Activated CD8-positive, alpha-beta T cell treated with anti-CD3 and anti-CD28 coated beads, Interleukin-2, amount 10 ng/mL, durations not matched to agents 7 days and 5 days (primary cell): ENCODE results near the gene LBX2. TPM values are rescaled to one million over a fixed set of nuclear protein-coding genes. Genes with fewer than 3 reads are reported as not detected.

Experiments
- ATAC-seq: fragments of 150-1000 bp; cut with Tn5 transposase; one replicate; pipeline ENCODE4 v1.10.0; 2021; ENCODE audit warnings: moderate library complexity
- CTCF ChIA-PET: fragments of 350-600 bp; sonication (Branson Sonifier 250); formaldehyde crosslinking; loops from one replicate; lab custom pipeline; 2021; ENCODE audit warnings: antibody characterized with exemption; lab: Charles Lee
- POLR2A ChIA-PET: fragments of 350-600 bp; sonication (Branson Sonifier 250); formaldehyde crosslinking; loops from one replicate; lab custom pipeline; 2021; ENCODE audit warnings: antibody characterized with exemption; lab: Charles Lee
- DNase-seq: peaks from one replicate; pipeline ENCODE4 v3.0.0-alpha.2; 2020
- H3K27ac Mint-ChIP-seq: one replicate; pipeline ENCODE4 v1.8.0; 2021; ENCODE audit warnings: mild to moderate bottlenecking, mixed read lengths
- H3K27me3 Mint-ChIP-seq: one replicate; pipeline ENCODE4 v1.8.0; 2021; ENCODE audit warnings: low read depth, mixed read lengths
- H3K36me3 Mint-ChIP-seq: one replicate; pipeline ENCODE4 v1.8.0; 2021; ENCODE audit warnings: low read depth, mixed read lengths
- H3K4me1 Mint-ChIP-seq: one replicate; pipeline ENCODE4 v1.8.0; 2021; ENCODE audit warnings: low read depth, mixed read lengths
- H3K4me3 Mint-ChIP-seq: one replicate; pipeline ENCODE4 v1.8.0; 2021; ENCODE audit warnings: mild to moderate bottlenecking, mixed read lengths
- H3K9me3 Mint-ChIP-seq: one replicate; pipeline ENCODE4 v1.8.0; 2022; ENCODE audit warnings: mixed read lengths; ENCODE audit not compliant: insufficient read depth
- total RNA-seq, 2 experiments: library from RNA; stranded (reverse); gene quantifications; one replicate each; pipeline ENCODE4 v1.2.3, GENCODE V29; 2021

LBX2 gene
- total RNA-seq, 2 experiments from 2014 or later: 0.32 to 0.68 TPM

DNA sequence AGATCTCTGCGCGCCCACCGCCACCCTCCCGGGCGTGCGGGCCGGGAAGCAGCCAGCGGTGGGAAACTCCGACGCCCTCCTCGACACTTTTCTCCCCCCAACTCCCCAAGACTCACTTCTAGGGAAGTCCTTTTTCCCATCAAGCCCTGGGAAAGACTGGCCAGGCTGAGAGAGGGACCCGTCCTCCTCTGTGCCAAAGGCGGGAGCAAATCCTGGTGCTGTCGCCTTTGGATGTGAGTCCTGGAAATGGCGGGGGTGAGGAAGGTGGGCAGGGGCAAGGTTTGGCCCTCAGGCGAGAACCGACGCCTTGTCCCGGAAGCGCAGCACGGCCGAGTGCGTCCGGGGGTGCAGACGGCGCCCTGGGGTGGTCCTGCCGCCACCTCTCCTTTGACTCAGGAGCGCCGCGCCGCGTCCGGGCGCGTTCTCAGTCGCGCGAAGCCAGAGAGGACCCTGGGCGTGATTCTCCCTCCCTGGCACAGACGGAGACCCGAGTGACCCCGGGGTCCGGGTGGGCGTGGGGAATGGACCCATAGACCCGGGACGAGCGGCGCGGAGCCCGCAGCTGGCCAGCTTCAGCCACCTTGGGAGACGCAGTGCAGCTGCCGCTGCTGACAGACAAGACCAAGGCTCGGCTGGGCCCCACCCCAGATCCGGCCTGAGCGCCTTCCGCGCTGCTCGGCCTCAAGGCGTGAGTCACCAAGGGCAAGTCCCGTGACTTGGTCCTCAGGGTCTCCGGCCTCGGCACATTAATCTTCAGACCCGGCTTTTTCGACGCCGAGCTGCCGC is 3.5 kb upstream of the LBX2 start:
- ChIA-PET CTCF (interaction anchor here (1.0 to 6.4 kb wide), 9 partner anchors 8 to 86 kb away, joined by 3 to 28 read pairs (median 5); partner anchors contain the start of genes AUP1, CCDC142, DQX1 and HTRA2), POLR2A (interaction anchor here (0.5 to 1.8 kb wide), 6 partner anchors 10 to 37 kb away, joined by 3 to 6 read pairs (median 4); partner anchors contain the start of gene AUP1)
- peak; percentile 29 for ATAC-seq
- Mint-ChIP-seq H3K27ac (peak overlapping the region; percentile 69), H3K9me3 (no peaks in the 10 kb centered on the region), H3K4me3 (peak overlapping the region; percentile 79), H3K4me1 (peaks cover 73% of the 10 kb centered on the region), H3K36me3 (peaks cover 43% of the 10 kb centered on the region), H3K27me3 (peaks cover 39% of the 10 kb centered on the region)
- peak; percentile 69 for DNase-seq

DNA sequence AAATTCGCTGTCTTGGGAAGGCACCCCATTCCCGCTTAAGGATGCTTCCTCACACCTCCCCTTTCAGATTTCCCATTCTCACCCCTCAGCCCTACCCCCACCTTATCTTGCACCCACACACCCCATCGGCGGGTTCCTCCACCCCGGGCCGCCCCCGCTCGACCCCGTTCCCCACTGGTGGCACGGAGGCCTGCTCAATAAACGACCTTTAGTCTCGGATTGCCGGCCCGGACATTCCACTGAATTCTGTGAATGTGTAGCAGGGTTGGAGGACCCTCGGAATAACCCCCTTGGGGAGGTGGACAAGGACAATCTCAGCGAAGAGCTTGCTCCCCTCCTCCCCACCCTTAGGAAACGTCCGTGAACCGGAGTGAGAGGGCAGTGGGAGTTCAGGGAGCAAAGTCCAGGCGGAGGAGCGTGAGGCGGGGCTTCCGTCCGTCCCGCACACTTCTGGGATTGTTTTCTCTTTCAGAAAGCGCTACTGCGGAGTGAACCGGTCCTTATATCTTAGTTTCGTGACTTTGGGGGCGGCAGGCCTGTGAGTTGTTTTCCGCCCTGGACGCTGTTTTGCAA is 2.8 kb upstream of the LBX2 start:
- H3K27ac Mint-ChIP-seq: peak overlapping the region; percentile 69
- CTCF ChIA-PET: interaction anchor here (3.4 to 6.4 kb wide), 2 partner anchors 29 to 85 kb away, joined by 25 to 28 read pairs; no protein-coding TSS in a partner anchor
- H3K9me3 Mint-ChIP-seq: no peaks in the 10 kb centered on the region
- peak overlapping the region; percentile 79 for H3K4me3 Mint-ChIP-seq
- DNase-seq (no peak), ATAC-seq (no peak)
- H3K4me1 Mint-ChIP-seq: peaks cover 74% of the 10 kb centered on the region
- H3K27me3 Mint-ChIP-seq: peaks cover 41% of the 10 kb centered on the region
- H3K36me3 Mint-ChIP-seq: peaks cover 41% of the 10 kb centered on the region
- POLR2A ChIA-PET: no interaction called here

DNA sequence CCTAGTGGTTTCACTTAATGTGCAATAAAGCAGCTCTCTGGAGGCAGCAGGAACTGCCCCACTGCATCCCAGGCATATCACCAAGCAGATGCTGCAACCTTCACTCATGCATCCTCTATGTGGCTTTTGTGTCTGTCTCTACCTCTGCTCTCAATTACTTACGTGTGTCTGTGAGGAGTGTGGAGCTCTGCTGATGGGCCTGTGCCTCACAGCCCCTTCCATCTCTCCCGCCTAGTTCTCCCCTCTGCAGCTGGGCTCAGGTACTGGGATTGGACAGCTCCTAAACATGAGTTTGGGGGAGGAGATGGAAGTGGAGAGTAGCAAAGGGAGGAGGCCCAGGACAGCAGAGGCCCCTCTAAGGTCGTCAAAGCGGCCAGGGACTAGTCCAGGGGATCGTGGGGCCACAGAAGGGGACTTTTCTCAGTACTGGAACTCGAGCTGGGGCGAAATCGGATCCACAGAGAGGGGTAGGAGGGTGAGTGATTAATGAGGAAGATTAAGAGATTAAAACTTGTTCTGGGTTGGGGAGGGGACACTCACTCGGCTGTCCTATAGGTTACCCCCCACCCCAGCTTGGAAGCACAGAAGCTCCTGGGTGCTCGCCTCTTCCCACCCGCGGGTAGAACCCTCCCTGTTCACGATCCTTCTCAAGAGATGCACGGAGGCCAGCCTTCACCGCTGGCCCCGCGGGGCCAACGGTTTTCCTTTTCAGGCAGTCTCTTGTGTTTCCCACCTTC is 2.1 kb upstream of the LBX2 start:
- ChIA-PET CTCF (interaction anchor here (1.3 to 6.4 kb wide), 5 partner anchors 15 to 85 kb away, joined by 3 to 28 read pairs (median 18); partner anchors contain the start of genes CCDC142, MRPL53 and TTC31), POLR2A (interaction anchor here (1.2 to 1.5 kb wide), 2 partner anchors 8 to 30 kb away, joined by 3 to 6 read pairs; no protein-coding TSS in a partner anchor)
- ATAC-seq (no peak), DNase-seq (no peak)
- Mint-ChIP-seq H3K27me3 (peaks cover 41% of the 10 kb centered on the region), H3K4me3 (peak overlapping the region; percentile 79), H3K4me1 (peaks cover 68% of the 10 kb centered on the region), H3K36me3 (peaks cover 34% of the 10 kb centered on the region), H3K27ac (no peak overlapping the region), H3K9me3 (no peaks in the 10 kb centered on the region)

DNA sequence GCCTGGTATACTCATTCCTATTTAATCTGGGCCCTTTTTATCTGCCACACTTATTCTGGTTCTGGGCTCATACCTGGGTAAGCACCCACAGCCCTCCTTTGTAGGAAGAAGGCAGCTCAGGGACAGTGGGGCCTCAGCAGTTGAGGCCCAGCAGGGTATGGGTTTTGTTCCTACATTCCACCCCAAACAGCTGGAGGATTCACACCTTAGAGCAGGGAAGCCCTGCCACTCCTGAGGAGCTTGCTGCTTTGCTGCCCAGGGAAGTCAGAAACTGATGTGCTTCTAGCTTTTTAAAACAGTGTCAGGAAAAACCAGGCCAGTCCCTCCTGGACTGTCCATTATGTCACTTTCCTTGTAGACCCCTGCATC is 1.2 kb upstream of the LBX2 start:
- ChIA-PET CTCF (interaction anchor here (1.0 to 6.4 kb wide), 7 partner anchors 16 to 86 kb away, joined by 3 to 28 read pairs (median 5); partner anchors contain the start of genes CCDC142, MRPL53 and TTC31), POLR2A (interaction anchor here (0.6 to 1.5 kb wide), 5 partner anchors 9 to 82 kb away, joined by 3 to 6 read pairs (median 3); partner anchors contain the start of gene MRPL53)
- H3K27me3 Mint-ChIP-seq: peaks cover 41% of the 10 kb centered on the region
- H3K4me3 Mint-ChIP-seq: no peak overlapping the region
- H3K9me3 Mint-ChIP-seq: no peaks in the 10 kb centered on the region
- H3K27ac Mint-ChIP-seq: no peak overlapping the region
- ATAC-seq (no peak), DNase-seq (no peak)
- peaks cover 29% of the 10 kb centered on the region for H3K36me3 Mint-ChIP-seq
- H3K4me1 Mint-ChIP-seq: peaks cover 62% of the 10 kb centered on the region

DNA sequence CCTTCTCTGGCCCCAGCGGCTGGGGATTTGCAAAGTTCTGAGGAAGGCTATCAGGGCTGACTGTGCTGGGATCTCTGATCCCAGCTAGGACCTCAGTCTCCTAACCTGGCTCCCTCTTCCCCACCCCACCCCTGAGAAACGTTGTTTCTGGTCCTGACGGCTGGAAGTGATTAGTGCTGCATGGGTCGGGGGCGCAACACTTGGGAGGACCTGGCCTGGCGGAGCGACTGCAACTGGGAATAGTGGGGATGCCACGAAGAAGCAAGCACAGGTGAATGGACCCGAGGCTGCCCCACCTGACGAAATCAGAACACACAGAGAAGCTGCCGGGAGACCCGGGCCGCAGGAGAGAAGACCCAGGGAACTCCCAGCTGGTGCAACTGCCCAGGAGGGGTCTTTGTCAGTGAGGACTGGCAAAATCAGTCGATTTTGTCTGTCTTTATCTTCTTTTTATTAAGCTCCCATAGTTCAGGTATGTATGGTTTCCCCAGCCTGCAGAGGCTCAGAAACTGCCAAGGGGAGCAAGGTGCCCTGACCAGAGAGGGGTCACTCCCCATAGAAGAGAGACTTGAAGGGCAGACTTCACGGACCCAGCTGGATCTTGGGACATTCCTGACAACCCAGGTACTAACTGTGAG is 656 bp upstream of the LBX2 start:
- Mint-ChIP-seq H3K27me3 (peaks cover 41% of the 10 kb centered on the region), H3K4me3 (no peak overlapping the region), H3K9me3 (no peaks in the 10 kb centered on the region)

DNA sequence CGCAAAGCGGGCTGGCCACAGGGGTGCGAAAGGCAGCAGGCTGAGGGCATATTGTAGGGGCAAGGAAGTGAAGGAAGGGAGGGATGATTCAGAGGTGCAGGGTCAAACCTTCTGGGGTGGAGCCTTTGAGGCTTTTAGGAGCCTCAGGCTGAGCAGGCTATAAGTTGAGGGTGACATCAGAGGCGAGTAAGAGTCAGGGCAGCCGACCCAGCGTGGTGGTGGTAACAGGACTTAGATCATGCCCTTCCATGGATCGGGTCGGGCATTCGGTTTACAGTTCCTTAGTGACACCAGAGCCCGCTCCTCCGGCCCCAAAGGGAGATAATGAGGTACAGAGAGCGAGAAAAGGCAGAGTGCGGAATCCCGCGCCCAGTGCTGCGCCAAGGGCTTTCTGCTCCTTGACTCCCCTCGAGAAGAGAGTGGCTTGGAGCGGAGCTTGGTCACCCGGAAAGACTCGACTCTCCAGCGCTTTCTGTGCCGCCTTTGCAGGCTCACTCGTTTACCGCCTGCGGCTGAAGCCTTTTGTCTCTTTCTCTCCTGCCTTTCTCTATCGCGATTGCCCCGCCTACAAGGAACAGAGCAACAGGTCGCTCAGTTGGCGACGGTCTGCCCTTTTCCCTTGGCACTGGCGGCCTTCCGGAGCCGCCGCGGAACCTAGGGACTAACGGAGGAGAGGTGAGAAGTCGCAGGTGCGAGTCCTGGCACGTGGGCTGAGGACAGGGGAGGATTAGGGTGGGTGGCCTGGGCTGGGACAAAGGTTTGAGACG is 720 bp downstream of the LBX2 start:
- CTCF ChIA-PET: interaction anchor here (0.7 to 6.4 kb wide), 8 partner anchors 9 to 88 kb away, joined by 3 to 28 read pairs (median 4); partner anchors contain the start of genes AUP1, CCDC142, PCGF1 and TTC31
- peaks cover 41% of the 10 kb centered on the region for H3K27me3 Mint-ChIP-seq
- H3K27ac Mint-ChIP-seq: peak overlapping the region; percentile 83
- no peaks in the 10 kb centered on the region for H3K9me3 Mint-ChIP-seq
- peaks cover 21% of the 10 kb centered on the region for H3K36me3 Mint-ChIP-seq
- peak overlapping the region; percentile 80 for H3K4me3 Mint-ChIP-seq
- DNase-seq (peak; percentile 49), ATAC-seq (peak; percentile 37)
- POLR2A ChIA-PET: interaction anchor here (1.0 to 1.5 kb wide), 7 partner anchors 10 to 77 kb away, joined by 4 to 6 read pairs (median 4); partner anchors contain the start of genes AUP1, CCDC142, HTRA2 and MRPL53
- H3K4me1 Mint-ChIP-seq: peaks cover 45% of the 10 kb centered on the region

More for the DNA sequence above, 656 bp upstream of the LBX2 start:
- ChIA-PET CTCF (interaction anchor here (1.0 to 6.4 kb wide), 7 partner anchors 16 to 87 kb away, joined by 3 to 28 read pairs (median 5); partner anchors contain the start of genes CCDC142, MRPL53 and TTC31), POLR2A (interaction anchor here (0.6 to 1.5 kb wide), 4 partner anchors 28 to 82 kb away, joined by 3 to 6 read pairs (median 4); partner anchors contain the start of genes AUP1, HTRA2 and MRPL53)
- H3K4me1 Mint-ChIP-seq: peaks cover 57% of the 10 kb centered on the region
- H3K27ac Mint-ChIP-seq: no peak overlapping the region
- H3K36me3 Mint-ChIP-seq: peaks cover 24% of the 10 kb centered on the region
- ATAC-seq: no peak
- no peak for DNase-seq

DNA sequence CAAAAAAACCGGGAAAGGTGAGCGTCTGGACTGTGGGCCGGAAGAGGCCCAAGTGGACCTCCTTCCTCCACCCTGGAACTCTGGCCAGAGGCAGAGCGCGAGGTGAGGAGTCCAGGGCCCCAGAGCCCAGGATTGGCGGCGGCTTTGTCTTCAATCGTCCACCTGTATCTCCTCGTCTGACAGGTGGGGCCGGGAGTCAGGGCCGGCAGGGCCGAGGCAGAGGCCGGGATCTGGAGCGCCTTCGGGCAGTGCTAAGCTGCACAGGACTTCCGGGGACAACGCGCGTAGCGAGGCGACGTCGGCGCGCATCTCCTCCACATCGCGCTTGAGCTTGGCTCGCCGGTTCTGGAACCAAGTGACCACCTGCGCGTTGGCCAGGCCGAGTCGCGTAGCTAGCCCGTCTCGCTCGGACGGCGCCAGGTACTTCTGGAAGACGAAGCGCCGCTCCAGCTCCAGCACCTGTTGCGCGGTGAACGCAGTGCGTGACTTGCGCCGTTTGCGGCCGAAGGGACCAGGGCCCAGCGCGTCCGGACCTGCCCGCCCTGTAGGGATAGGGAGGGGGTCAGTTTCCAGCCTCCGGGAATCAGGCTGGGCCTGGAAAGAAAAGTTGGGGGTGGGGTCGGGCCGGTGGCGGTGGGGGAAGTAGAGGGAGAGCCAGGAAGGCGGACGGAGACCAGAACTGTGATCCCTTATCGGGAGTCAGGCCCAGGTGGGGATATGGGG is 1.5 kb downstream of the LBX2 start:
- H3K36me3 Mint-ChIP-seq: peaks cover 23% of the 10 kb centered on the region
- peaks cover 41% of the 10 kb centered on the region for H3K27me3 Mint-ChIP-seq
- H3K9me3 Mint-ChIP-seq: no peaks in the 10 kb centered on the region
- peaks cover 38% of the 10 kb centered on the region for H3K4me1 Mint-ChIP-seq
- H3K4me3 Mint-ChIP-seq: peak overlapping the region; percentile 80
- CTCF ChIA-PET: interaction anchor here (0.7 to 6.4 kb wide), 4 partner anchors 9 to 88 kb away, joined by 3 to 28 read pairs (median 12); partner anchors contain the start of genes CCDC142, PCGF1 and TTC31
- ATAC-seq (peak; percentile 50), DNase-seq (no peak)
- H3K27ac Mint-ChIP-seq: peak overlapping the region; percentile 83
- POLR2A ChIA-PET: interaction anchor here (0.9 to 1.5 kb wide), 7 partner anchors 9 to 78 kb away, joined by 4 to 6 read pairs (median 4); partner anchors contain the start of genes CCDC142, MRPL53 and TTC31

DNA sequence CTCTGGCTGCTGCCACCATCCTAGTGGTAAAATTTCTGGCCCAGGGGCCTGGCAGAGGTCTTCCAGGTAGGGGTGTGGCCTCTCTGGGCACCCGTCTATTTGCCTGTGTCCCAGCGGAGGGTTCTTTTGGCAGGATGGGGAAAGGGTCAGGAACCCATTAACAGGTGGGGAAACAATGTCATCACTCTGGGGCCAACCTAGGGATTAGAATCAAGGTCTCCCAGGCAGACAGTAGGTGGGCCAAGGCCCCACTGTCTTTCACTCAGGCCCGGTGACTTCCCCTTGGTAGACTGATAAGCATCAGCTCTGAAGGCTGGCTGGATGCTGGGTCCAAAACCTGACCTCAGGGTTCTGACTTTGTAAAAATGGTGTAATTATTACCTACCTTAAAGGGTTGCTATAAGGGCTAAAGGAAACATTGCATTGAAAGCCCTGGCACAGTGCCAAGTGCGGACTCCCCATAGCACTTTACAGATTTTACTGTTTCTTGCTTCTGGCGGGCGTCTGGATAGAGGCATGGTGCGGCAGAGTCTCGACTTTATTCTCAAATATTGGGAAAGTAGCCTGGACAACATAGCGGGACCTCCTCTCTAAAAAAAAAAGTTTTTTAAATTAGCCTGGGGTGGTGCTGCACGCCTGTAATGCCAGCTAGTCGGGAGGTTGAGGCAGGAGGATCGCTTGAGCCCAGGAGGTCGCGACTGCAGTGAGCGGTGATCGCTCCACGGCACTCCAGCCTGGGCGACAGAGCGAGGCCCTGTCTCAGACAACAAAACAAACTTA is 2.2 kb downstream of the LBX2 start:
- no peak for ATAC-seq
- CTCF ChIA-PET: interaction anchor here (2.5 to 4.3 kb wide), 1 partner anchor 14 kb away, joined by 9 to 18 read pairs; the partner anchor contains the start of genes CCDC142 and TTC31
- Mint-ChIP-seq H3K27me3 (peaks cover 36% of the 10 kb centered on the region), H3K9me3 (no peaks in the 10 kb centered on the region), H3K36me3 (peaks cover 21% of the 10 kb centered on the region), H3K4me1 (peaks cover 30% of the 10 kb centered on the region), H3K27ac (peak overlapping the region; percentile 46), H3K4me3 (peak overlapping the region; percentile 80)
- DNase-seq: no peak
- POLR2A ChIA-PET: interaction anchor here (0.8 to 1.4 kb wide), 4 partner anchors 9 to 33 kb away, joined by 3 to 6 read pairs (median 4); partner anchors contain the start of genes AUP1, CCDC142, HTRA2 and TTC31

DNA sequence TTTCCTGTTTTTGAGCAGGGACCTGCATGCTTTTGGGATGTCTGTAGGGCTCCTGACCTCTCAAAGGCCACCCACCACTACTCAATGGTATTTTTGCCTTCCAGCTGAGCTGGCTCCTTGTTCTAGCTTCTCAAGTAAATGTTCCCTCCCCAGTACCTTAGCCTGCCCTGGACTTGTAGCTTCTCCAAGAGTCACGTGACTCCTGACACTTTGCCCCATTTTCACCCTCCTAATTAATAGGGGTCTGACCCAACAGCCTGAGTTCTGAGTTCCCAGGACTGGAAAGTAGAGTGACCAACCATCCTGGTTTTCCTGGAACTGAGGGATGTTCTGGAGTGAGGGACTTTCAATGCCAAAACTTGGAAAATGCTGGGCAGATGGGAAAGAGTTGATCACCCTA is 4.0 kb downstream of the LBX2 start:
- H3K9me3 Mint-ChIP-seq: no peaks in the 10 kb centered on the region
- POLR2A ChIA-PET: interaction anchor here (0.8 kb wide), 1 partner anchor 9 kb away, joined by 4 read pairs; no protein-coding TSS in a partner anchor
- ATAC-seq: no peak
- CTCF ChIA-PET: interaction anchor here (1.7 to 2.5 kb wide), 2 partner anchors 8 to 13 kb away, joined by 5 to 9 read pairs; partner anchors contain the start of genes CCDC142 and TTC31
- no peak for DNase-seq
- H3K4me3 Mint-ChIP-seq: no peak overlapping the region
- peaks cover 24% of the 10 kb centered on the region for H3K4me1 Mint-ChIP-seq
- H3K27ac Mint-ChIP-seq: no peak overlapping the region
- peaks cover 29% of the 10 kb centered on the region for H3K36me3 Mint-ChIP-seq
- peaks cover 20% of the 10 kb centered on the region for H3K27me3 Mint-ChIP-seq
